Stimulated activated CD4-positive, alpha-beta T cell treated with anti-CD3 and anti-CD28 coated beads, Interleukin-1b, Interleukin-23, amount 100 ng/mL, for 48 hours (primary cell): ENCODE measurements around the gene ATG5.
"Not testable (repeated sequence)": the region's sequence is repeated elsewhere in the genome, so short reads cannot be mapped to it uniquely, and the experiment has no call there.

Experiments
- DNase-seq: peaks from one replicate; pipeline ENCODE4 v3.0.0-alpha.2; 2020

ATG5 gene

GRCh38 chr6:106152952-106153351 is 172.6 kb downstream of the ATG5 start:
- no peak for DNase-seq

- not testable (repeated sequence) for DNase-seq
Measured at GRCh38 chr6:106152476-106152875, 173.1 kb downstream of the ATG5 start.

GRCh38 chr6:106149472-106150069 is 176.0 kb downstream of the ATG5 start:
- no peak for DNase-seq

GRCh38 chr6:106147476-106147875 is 178.1 kb downstream of the ATG5 start:
- no peak for DNase-seq

- no peak for DNase-seq
Measured at GRCh38 chr6:106146852-106147351, 178.7 kb downstream of the ATG5 start.

- peak; percentile 38 for DNase-seq
Measured at GRCh38 chr6:106145741-106146227, 179.8 kb downstream of the ATG5 start.

- DNase-seq = no peak
Measured at GRCh38 chr6:106145144-106145543, 180.4 kb downstream of the ATG5 start.

GRCh38 chr6:106143665-106144064 is 181.9 kb downstream of the ATG5 start:
- DNase-seq = no peak

GRCh38 chr6:106142876-106143431 is 182.6 kb downstream of the ATG5 start:
- no peak for DNase-seq

GRCh38 chr6:106141441-106142237 is 183.9 kb downstream of the ATG5 start:
- DNase-seq = peak; percentile 62

GRCh38 chr6:106138151-106138550 is 187.4 kb downstream of the ATG5 start:
- no peak for DNase-seq

- DNase-seq = no peak
Measured at GRCh38 chr6:106136845-106137244, 188.7 kb downstream of the ATG5 start.

- DNase-seq = no peak
Measured at GRCh38 chr6:106135911-106136571, 189.5 kb downstream of the ATG5 start.

- peak; percentile 56 for DNase-seq
Measured at GRCh38 chr6:106134906-106135634, 190.5 kb downstream of the ATG5 start.
